Measurements from ENCODE around the gene COP1. TPM values are rescaled to one million over a fixed set of nuclear protein-coding genes. Genes with fewer than 3 reads are reported as not detected.

COP1 gene
- total and polyA plus RNA-seq, 8 donors = 12.3 to 33.1 (median 20.5) TPM

DNA sequence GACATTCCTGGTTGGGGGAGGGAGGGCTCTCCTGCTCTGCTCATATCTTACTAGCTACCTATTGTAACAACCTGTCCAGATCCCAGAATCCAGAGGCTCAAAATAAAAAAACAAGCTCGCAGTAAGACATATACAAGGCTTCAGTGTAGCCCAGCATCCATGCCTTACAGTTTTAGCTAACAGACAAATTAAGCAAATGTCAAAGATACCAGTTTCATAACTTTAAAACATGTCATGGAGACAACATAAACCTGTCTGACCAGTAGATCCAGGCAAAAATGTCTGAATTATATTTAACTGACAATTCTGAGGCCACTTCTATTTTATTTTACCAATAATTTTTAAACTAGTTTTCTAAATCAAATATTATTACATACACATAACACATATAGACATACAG lies 295.9 kb downstream of the COP1 start:
- Histone ChIP-seq H3K9me3 (no peaks in the 10 kb centered on the region), H3K27me3 (peaks cover 0 to 4% (median 0%) of the 10 kb centered on the region in 4 donors), H3K4me1 (no peaks in the 10 kb centered on the region), H3K4me3 (no peak overlapping the region), H3K36me3 (no peaks in the 10 kb centered on the region), H3K27ac (no peak overlapping the region)
- TF ChIP-seq, protein P1, sequence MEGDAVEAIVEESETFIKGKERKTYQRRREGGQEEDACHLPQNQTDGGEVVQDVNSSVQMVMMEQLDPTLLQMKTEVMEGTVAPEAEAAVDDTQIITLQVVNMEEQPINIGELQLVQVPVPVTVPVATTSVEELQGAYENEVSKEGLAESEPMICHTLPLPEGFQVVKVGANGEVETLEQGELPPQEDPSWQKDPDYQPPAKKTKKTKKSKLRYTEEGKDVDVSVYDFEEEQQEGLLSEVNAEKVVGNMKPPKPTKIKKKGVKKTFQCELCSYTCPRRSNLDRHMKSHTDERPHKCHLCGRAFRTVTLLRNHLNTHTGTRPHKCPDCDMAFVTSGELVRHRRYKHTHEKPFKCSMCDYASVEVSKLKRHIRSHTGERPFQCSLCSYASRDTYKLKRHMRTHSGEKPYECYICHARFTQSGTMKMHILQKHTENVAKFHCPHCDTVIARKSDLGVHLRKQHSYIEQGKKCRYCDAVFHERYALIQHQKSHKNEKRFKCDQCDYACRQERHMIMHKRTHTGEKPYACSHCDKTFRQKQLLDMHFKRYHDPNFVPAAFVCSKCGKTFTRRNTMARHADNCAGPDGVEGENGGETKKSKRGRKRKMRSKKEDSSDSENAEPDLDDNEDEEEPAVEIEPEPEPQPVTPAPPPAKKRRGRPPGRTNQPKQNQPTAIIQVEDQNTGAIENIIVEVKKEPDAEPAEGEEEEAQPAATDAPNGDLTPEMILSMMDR (IDR thresholded peaks at IDR 0.05) = no peak
- intact Hi-C loops (cut with DNase I) = no loop called here
- no peak for ATAC-seq
- WGBS, 2 donors = 84 to 97% methylated on average over 1 of the region's 1 CpG
- no peak for FAIRE-seq
- no peak for DNase-seq

DNA sequence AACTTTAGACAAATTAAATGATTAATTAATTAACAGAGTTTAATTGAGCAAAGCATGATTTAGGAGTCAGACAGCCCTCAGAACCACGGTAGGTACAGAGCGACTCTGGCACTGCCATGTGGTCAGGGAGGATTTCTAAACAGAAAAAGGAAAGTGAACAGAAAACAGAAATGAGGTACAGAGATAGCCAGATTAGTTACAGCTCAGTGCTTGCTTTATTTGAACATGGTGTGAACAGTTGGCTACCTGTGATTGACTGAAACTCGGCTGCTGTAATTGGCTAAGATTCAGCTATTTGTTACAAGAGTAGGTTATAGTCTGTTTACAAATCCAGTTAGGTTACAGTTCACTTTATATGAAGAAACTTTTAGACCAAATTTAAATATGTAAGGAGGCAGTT lies 300.7 kb downstream of the COP1 start:
- ATAC-seq (peak in 1 of 4 donors; percentile 50), DNase-seq (no peak), FAIRE-seq (no peak)
- TF ChIP-seq, protein P1 (IDR thresholded peaks at IDR 0.05) = no peak
- H3K27me3 ChIP-seq = peaks cover 0 to 4% (median 0%) of the 10 kb centered on the region in 4 donors
- no peaks in the 10 kb centered on the region for H3K4me1 ChIP-seq
- H3K27ac ChIP-seq = no peak overlapping the region
- H3K4me3 ChIP-seq = no peak overlapping the region
- H3K9me3 ChIP-seq = no peaks in the 10 kb centered on the region
- intact Hi-C loops (cut with DNase I) = no loop called here
- 75 to 77% methylated on average over 3 of the region's 3 CpGs for WGBS, 2 donors
- no peaks in the 10 kb centered on the region for H3K36me3 ChIP-seq

DNA sequence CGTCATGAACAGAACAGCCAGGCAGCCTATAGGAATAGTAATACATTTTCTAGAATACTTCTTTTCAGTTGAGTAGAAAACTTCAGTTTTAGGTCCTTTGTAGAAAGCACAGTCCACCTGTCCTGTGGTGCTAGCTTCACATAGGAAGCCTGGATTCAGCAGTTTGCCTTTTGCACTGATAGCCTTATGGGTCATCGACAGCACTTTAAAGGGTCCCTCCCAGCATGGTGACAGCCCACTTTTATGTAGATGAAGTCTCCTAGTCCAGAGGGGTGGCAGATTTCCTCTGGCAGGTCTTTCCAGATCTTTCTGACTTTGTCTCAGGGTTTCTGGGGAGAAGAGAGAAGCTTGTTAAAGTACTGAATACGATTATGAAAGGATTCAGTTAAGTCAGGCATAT lies 302.3 kb downstream of the COP1 start:
- Histone ChIP-seq H3K36me3 (no peaks in the 10 kb centered on the region), H3K4me1 (no peaks in the 10 kb centered on the region), H3K27ac (no peak overlapping the region), H3K27me3 (peaks cover 0 to 3% (median 0%) of the 10 kb centered on the region in 4 donors), H3K9me3 (no peaks in the 10 kb centered on the region), H3K4me3 (no peak overlapping the region)
- DNase-seq (no peak), FAIRE-seq (no peak), ATAC-seq (no peak)
- intact Hi-C loops (cut with DNase I) = no loop called here
- TF ChIP-seq, protein P1 (IDR thresholded peaks at IDR 0.05) = no peak
- 91 to 94% methylated on average over 3 of the region's 3 CpGs for WGBS, 2 donors

DNA sequence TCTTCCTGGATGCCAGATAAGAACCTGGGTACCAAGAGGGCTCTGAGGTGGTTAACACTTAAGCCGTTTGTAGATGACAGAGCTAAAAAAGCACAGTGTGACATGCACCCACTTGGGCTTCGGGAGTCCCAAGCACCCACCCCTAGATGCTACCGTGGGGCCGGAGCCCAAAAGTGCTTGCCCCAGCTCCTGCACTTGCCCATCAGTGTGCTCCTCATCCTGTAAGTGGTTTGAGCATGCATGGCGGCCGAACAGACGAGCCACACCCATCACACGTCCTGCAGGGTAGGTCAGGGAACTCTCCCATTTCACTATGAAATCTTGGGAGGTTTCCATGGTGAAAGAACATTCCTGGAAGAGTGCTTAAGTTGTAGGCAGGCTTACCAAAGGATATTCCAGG lies 304.8 kb downstream of the COP1 start:
- DNase-seq = no peak
- H3K27me3 ChIP-seq = no peaks in the 10 kb centered on the region
- H3K4me3 ChIP-seq = no peak overlapping the region
- ATAC-seq = no peak
- 87 to 93% methylated on average over 8 of the region's 8 CpGs for WGBS, 2 donors
- no peaks in the 10 kb centered on the region for H3K36me3 ChIP-seq
- H3K9me3 ChIP-seq = no peaks in the 10 kb centered on the region
- TF ChIP-seq, protein P1 (IDR thresholded peaks at IDR 0.05) = no peak
- no peak overlapping the region for H3K27ac ChIP-seq
- FAIRE-seq = no peak
- H3K4me1 ChIP-seq = no peaks in the 10 kb centered on the region
- intact Hi-C loops (cut with DNase I) = no loop called here

DNA sequence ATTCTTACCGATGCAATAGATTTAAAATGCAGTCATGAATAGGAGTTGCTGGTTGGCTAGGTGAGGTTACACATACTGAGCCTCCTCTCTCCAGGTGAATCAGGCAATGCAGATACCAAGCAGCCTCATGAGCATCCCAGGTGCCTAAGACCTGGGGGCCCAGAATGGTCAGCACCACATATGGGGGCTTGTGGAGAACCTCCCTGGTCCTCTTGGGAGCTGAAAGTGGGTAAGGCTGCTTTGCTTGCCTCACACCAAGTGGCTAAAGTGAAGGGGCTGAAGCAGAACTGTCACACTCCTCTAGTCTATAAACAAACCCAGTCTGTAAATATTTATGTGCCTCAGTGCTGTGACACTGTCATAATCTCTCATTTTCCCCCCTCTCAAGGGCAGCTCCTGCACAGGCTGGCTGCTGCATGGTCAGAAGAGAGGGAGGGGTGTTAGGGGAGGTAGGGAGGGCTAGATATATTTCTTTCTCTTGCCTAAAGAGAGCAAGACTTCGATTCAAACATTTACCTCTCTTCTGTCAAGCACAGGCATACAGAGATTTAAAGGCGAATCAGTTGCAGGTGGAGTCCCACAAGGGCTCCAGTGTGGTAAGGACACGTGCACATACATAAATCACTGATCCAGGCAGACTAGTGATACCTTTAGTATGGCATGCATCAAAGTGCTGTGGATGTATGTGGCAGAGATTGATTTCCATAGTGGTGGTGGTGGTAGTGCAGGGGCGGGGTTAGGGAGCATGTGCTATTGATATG lies 305.8 kb downstream of the COP1 start:
- 80 to 91% methylated on average over 5 of the region's 5 CpGs for WGBS, 2 donors
- DNase-seq (no peak), FAIRE-seq (no peak), ATAC-seq (no peak)
- Histone ChIP-seq H3K27me3 (no peaks in the 10 kb centered on the region), H3K27ac (no peak overlapping the region), H3K36me3 (no peaks in the 10 kb centered on the region), H3K4me1 (no peaks in the 10 kb centered on the region), H3K9me3 (no peaks in the 10 kb centered on the region), H3K4me3 (no peak overlapping the region)
- intact Hi-C loops (cut with DNase I) = no loop called here
- TF ChIP-seq, protein P1 (IDR thresholded peaks at IDR 0.05) = no peak
